GM21717 (cell line): ENCODE data around the gene SSTR3.

Experiments used
- ATAC-seq: cut with Tn5 transposase; IDR thresholded peaks from one replicate; pipeline ENCODE4 v1.9.1; 2021; ENCODE audit warnings: mild to moderate bottlenecking, moderate library complexity; ENCODE audit not compliant: unreplicated experiment

SSTR3 gene

GRCh38 chr22:37154925-37155712 is 57.2 kb downstream of the SSTR3 start:
- no peak for ATAC-seq
